GM23338 (cell line): Measurements from ENCODE around the gene LDLRAD3. TPM values are rescaled to one million over a fixed set of nuclear protein-coding genes. Genes with fewer than 3 reads are reported as not detected.

Source experiments
- ATAC-seq: fragments of 200-7000 bp; cut with Tn5 transposase; 3 replicates; pipeline ENCODE4 v1.9.1; 2020
- DNase-seq: peaks from one replicate; pipeline ENCODE4 v3.0.0-alpha.2; 2015; ENCODE audit warnings: low spot score
- H2AFZ ChIP-seq: fragments of 200-600 bp; sonication (generic); 2 replicates; pipeline ENCODE4 v1.8.0; 2016; ENCODE audit warnings: antibody characterized with exemption, mild to moderate bottlenecking, moderate library complexity
- H3F3A ChIP-seq: fragments of 200-600 bp; sonication (generic); replicated peaks from 2 replicates; pipeline ENCODE4 v1.8.0; 2017; ENCODE audit warnings: antibody characterized with exemption, mixed run types, low read depth
- H3K27ac ChIP-seq: fragments of 200-600 bp; sonication (generic); 2 replicates; pipeline ENCODE4 v1.6.1; 2016; ENCODE audit warnings: low read depth
- H3K27me3 ChIP-seq: fragments of 200-600 bp; sonication (generic); 2 replicates; pipeline ENCODE4 v1.8.0; 2016; ENCODE audit warnings: mild to moderate bottlenecking, mixed run types, moderate library complexity; ENCODE audit not compliant: insufficient read depth
- H3K36me3 ChIP-seq: fragments of 200-600 bp; sonication (generic); 2 replicates; pipeline ENCODE4 v1.8.0; 2016; ENCODE audit warnings: mild to moderate bottlenecking; ENCODE audit not compliant: insufficient read depth
- H3K4me1 ChIP-seq: fragments of 200-600 bp; sonication (generic); 2 replicates; pipeline ENCODE4 v1.8.0; 2016; ENCODE audit warnings: mild to moderate bottlenecking, moderate library complexity; ENCODE audit not compliant: insufficient read depth
- H3K4me2 ChIP-seq: fragments of 200-600 bp; sonication (generic); 2 replicates; pipeline ENCODE4 v1.7.1; 2017; ENCODE audit warnings: mixed run types
- H3K4me3 ChIP-seq: fragments of 200-600 bp; sonication (generic); 2 replicates; pipeline ENCODE4 v1.6.1; 2016; ENCODE audit warnings: mixed run types
- H3K79me2 ChIP-seq: fragments of 200-600 bp; sonication (generic); replicated peaks from 2 replicates; pipeline ENCODE4 v1.8.0; 2017; ENCODE audit warnings: mild to moderate bottlenecking; ENCODE audit not compliant: insufficient read depth
- H3K9me2 ChIP-seq: fragments of 200-600 bp; sonication (generic); 2 replicates; pipeline ENCODE4 v1.8.0; 2017; ENCODE audit not compliant: insufficient read depth
- H4K20me1 ChIP-seq: fragments of 200-600 bp; sonication (generic); replicated peaks from 2 replicates; pipeline ENCODE4 v1.8.0; 2017; ENCODE audit warnings: mild to moderate bottlenecking; ENCODE audit not compliant: insufficient read depth
- H3K27ac Mint-ChIP-seq: 2 replicates; pipeline ENCODE4 v1.8.0; 2020; ENCODE audit warnings: inconsistent platforms, mild to moderate bottlenecking, moderate library complexity, mixed read lengths
- H3K27me3 Mint-ChIP-seq: 3 replicates; pipeline ENCODE4 v1.8.0; 2022; ENCODE audit warnings: low read depth, mild to moderate bottlenecking, moderate library complexity, mixed read lengths, inconsistent platforms; ENCODE audit not compliant: insufficient read depth, poor library complexity
- H3K36me3 Mint-ChIP-seq: 3 replicates; pipeline ENCODE4 v1.8.0; 2021; ENCODE audit warnings: low read depth, mild to moderate bottlenecking, inconsistent platforms, moderate library complexity, mixed read lengths
- H3K4me1 Mint-ChIP-seq: 3 replicates; pipeline ENCODE4 v1.8.0; 2020; ENCODE audit warnings: mild to moderate bottlenecking, inconsistent platforms, mixed read lengths
- H3K4me3 Mint-ChIP-seq: 3 replicates; pipeline ENCODE4 v1.8.0; 2021; ENCODE audit warnings: moderate library complexity, mild to moderate bottlenecking, inconsistent platforms, mixed read lengths
- H3K9me3 Mint-ChIP-seq: 3 replicates; pipeline ENCODE4 v1.8.0; 2020; ENCODE audit warnings: moderate library complexity, mild to moderate bottlenecking, inconsistent platforms, mixed read lengths
- CREB1 ChIP-seq: fragments of 250-450 bp; sonication (Bioruptor Pico); IDR thresholded peaks from 2 replicates; pipeline ENCODE4 v1.5.0; 2020; ENCODE audit warnings: low read depth, mild to moderate bottlenecking, moderate library complexity
- ETS1 ChIP-seq: IDR thresholded peaks from 2 replicates; pipeline ENCODE4 v1.6.1; 2016; ENCODE audit warnings: antibody characterized with exemption
- EZH2 ChIP-seq: fragments of 200-600 bp; sonication (generic); IDR thresholded peaks from one replicate; pipeline ENCODE4 v1.8.0; 2017; ENCODE audit warnings: antibody characterized with exemption, mild to moderate bottlenecking, low read depth; ENCODE audit not compliant: unreplicated experiment
- EZH2phosphoT487 ChIP-seq: fragments of 200-600 bp; sonication (generic); IDR thresholded peaks from one replicate; pipeline ENCODE4 v1.8.1; 2018; ENCODE audit warnings: antibody characterized with exemption; ENCODE audit not compliant: unreplicated experiment
- JUNB ChIP-seq: IDR thresholded peaks from one replicate; pipeline ENCODE4 v1.6.1; 2016; ENCODE audit warnings: antibody characterized with exemption; ENCODE audit not compliant: unreplicated experiment
- NANOG ChIP-seq: IDR thresholded peaks from 2 replicates; pipeline ENCODE4 v1.6.1; 2016; ENCODE audit warnings: antibody characterized with exemption, borderline replicate concordance
- POLR2AphosphoS5 ChIP-seq: IDR thresholded peaks from 2 replicates; pipeline ENCODE4 v1.6.1; 2016; ENCODE audit warnings: antibody characterized with exemption, low read depth
- REST ChIP-seq: IDR thresholded peaks from one replicate; pipeline ENCODE4 v1.6.1; 2018; ENCODE audit warnings: antibody characterized with exemption; ENCODE audit not compliant: unreplicated experiment
- STAT1 ChIP-seq: IDR thresholded peaks from one replicate; pipeline ENCODE4 v1.6.1; 2016; ENCODE audit warnings: antibody characterized with exemption; ENCODE audit not compliant: unreplicated experiment
- ZNF114 ChIP-seq: fragments of 250-450 bp; sonication (Bioruptor Pico); IDR thresholded peaks from 2 replicates; pipeline ENCODE4 v1.5.0; 2020; ENCODE audit warnings: mild to moderate bottlenecking, moderate library complexity
- ZNF331 ChIP-seq: fragments of 250-450 bp; sonication (Bioruptor Pico); IDR thresholded peaks from 2 replicates; pipeline ENCODE4 v1.5.0; 2020; ENCODE audit warnings: low read depth, mild to moderate bottlenecking, moderate library complexity
- polyA plus RNA-seq: library from polyadenylated mRNA; unstranded; fragments of >200 nt; fragmentation: Nextera tagmentation; extraction: Ambion mirVana; gene quantifications from 2 replicates; pipeline ENCODE4 v1.2.1, GENCODE V29; 2016
- total RNA-seq: library from RNA; depleted of rRNA; stranded (reverse); fragments of >200 nt; shearing (Covaris generic); gene quantifications from 2 replicates; pipeline ENCODE4 v1.2.3, GENCODE V29; 2014
- TF ChIP-seq, protein P1 (sequence below), 2 experiments: fragments of 200-600 bp in 1 of 2; sonication (generic) in 1 of 2; conservative IDR thresholded peaks; 2 replicates each; pipeline versions ENCODE4 v1.5.1 to v1.6.1; 2016 to 2017; ENCODE audit warnings: antibody characterized with exemption in 2 of 2, low read depth in 2 of 2, mild to moderate bottlenecking in 2 of 2, moderate library complexity in 1 of 2
- TF ChIP-seq, protein P2 (sequence below): fragments of 250-450 bp; sonication (Bioruptor Pico); IDR thresholded peaks from 2 replicates; pipeline ENCODE4 v1.5.0; 2020; ENCODE audit warnings: mild to moderate bottlenecking, moderate library complexity

LDLRAD3 gene
- total and polyA plus RNA-seq, 2 experiments from 2014 or later, result 8.5 to 19.4 TPM

GRCh38 chr11:36129955-36130354, 186.1 kb downstream of the LDLRAD3 start:
- Mint-ChIP-seq H3K27me3 (peaks cover 12% of the 10 kb centered on the region), H3K4me3 (no peak overlapping the region), H3K9me3 (peaks cover 4% of the 10 kb centered on the region; the same call in 1 of the 3 replicates), H3K4me1 (peaks cover 40% of the 10 kb centered on the region), H3K36me3 (peaks cover 7% of the 10 kb centered on the region), H3K27ac (peak overlapping the region; percentile 8; the same call in 1 of the 2 replicates)
- Histone ChIP-seq H4K20me1 (no peaks in the 10 kb centered on the region), H3K36me3 (no peaks in the 10 kb centered on the region), H3K27me3 (no peaks in the 10 kb centered on the region), H3F3A (no peaks in the 10 kb centered on the region), H3K4me1 (peaks cover 5% of the 10 kb centered on the region; the same call in 1 of the 2 replicates), H3K4me3 (no peak overlapping the region), H2AFZ (no peak overlapping the region), H3K4me2 (no peak overlapping the region), H3K79me2 (no peaks in the 10 kb centered on the region), H3K27ac (no peak overlapping the region), H3K9me2 (no peaks in the 10 kb centered on the region)
- TF ChIP-seq, protein P1, sequence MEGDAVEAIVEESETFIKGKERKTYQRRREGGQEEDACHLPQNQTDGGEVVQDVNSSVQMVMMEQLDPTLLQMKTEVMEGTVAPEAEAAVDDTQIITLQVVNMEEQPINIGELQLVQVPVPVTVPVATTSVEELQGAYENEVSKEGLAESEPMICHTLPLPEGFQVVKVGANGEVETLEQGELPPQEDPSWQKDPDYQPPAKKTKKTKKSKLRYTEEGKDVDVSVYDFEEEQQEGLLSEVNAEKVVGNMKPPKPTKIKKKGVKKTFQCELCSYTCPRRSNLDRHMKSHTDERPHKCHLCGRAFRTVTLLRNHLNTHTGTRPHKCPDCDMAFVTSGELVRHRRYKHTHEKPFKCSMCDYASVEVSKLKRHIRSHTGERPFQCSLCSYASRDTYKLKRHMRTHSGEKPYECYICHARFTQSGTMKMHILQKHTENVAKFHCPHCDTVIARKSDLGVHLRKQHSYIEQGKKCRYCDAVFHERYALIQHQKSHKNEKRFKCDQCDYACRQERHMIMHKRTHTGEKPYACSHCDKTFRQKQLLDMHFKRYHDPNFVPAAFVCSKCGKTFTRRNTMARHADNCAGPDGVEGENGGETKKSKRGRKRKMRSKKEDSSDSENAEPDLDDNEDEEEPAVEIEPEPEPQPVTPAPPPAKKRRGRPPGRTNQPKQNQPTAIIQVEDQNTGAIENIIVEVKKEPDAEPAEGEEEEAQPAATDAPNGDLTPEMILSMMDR (conservative IDR thresholded peaks at IDR 0.05; ENCODE audit: low read depth in 2 of 2), result no peak
- no peak for TF ChIP-seq JUNB
- no peak for TF ChIP-seq NANOG
- no peak for TF ChIP-seq CREB1 (CRISPR knock-in tag)
- no peak for TF ChIP-seq EZH2
- TF ChIP-seq REST, result no peak
- no peak for TF ChIP-seq STAT1
- TF ChIP-seq, protein P2, sequence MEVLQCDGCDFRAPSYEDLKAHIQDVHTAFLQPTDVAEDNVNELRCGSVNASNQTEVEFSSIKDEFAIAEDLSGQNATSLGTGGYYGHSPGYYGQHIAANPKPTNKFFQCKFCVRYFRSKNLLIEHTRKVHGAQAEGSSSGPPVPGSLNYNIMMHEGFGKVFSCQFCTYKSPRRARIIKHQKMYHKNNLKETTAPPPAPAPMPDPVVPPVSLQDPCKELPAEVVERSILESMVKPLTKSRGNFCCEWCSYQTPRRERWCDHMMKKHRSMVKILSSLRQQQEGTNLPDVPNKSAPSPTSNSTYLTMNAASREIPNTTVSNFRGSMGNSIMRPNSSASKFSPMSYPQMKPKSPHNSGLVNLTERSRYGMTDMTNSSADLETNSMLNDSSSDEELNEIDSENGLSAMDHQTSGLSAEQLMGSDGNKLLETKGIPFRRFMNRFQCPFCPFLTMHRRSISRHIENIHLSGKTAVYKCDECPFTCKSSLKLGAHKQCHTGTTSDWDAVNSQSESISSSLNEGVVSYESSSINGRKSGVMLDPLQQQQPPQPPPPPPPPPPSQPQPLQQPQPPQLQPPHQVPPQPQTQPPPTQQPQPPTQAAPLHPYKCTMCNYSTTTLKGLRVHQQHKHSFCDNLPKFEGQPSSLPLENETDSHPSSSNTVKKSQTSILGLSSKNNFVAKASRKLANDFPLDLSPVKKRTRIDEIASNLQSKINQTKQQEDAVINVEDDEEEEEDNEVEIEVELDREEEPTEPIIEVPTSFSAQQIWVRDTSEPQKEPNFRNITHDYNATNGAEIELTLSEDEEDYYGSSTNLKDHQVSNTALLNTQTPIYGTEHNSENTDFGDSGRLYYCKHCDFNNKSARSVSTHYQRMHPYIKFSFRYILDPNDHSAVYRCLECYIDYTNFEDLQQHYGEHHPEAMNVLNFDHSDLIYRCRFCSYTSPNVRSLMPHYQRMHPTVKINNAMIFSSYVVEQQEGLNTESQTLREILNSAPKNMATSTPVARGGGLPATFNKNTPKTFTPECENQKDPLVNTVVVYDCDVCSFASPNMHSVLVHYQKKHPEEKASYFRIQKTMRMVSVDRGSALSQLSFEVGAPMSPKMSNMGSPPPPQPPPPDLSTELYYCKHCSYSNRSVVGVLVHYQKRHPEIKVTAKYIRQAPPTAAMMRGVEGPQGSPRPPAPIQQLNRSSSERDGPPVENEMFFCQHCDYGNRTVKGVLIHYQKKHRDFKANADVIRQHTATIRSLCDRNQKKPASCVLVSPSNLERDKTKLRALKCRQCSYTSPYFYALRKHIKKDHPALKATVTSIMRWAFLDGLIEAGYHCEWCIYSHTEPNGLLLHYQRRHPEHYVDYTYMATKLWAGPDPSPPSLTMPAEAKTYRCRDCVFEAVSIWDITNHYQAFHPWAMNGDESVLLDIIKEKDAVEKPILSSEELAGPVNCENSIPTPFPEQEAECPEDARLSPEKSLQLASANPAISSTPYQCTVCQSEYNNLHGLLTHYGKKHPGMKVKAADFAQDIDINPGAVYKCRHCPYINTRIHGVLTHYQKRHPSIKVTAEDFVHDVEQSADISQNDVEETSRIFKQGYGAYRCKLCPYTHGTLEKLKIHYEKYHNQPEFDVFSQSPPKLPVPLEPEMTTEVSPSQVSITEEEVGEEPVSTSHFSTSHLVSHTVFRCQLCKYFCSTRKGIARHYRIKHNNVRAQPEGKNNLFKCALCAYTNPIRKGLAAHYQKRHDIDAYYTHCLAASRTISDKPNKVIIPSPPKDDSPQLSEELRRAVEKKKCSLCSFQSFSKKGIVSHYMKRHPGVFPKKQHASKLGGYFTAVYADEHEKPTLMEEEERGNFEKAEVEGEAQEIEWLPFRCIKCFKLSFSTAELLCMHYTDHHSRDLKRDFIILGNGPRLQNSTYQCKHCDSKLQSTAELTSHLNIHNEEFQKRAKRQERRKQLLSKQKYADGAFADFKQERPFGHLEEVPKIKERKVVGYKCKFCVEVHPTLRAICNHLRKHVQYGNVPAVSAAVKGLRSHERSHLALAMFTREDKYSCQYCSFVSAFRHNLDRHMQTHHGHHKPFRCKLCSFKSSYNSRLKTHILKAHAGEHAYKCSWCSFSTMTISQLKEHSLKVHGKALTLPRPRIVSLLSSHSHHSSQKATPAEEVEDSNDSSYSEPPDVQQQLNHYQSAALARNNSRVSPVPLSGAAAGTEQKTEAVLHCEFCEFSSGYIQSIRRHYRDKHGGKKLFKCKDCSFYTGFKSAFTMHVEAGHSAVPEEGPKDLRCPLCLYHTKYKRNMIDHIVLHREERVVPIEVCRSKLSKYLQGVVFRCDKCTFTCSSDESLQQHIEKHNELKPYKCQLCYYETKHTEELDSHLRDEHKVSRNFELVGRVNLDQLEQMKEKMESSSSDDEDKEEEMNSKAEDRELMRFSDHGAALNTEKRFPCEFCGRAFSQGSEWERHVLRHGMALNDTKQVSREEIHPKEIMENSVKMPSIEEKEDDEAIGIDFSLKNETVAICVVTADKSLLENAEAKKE, result no peak
- TF ChIP-seq EZH2phosphoT487, result no peak
- TF ChIP-seq POLR2AphosphoS5, result no peak
- no peak for TF ChIP-seq ZNF114 (CRISPR knock-in tag)
- no peak for TF ChIP-seq ETS1
- no peak for TF ChIP-seq ZNF331 (CRISPR knock-in tag)
- DNase-seq (no peak), ATAC-seq (no peak)
